ENCODE measurements around the gene TTC33. TPM values are rescaled to one million over a fixed set of nuclear protein-coding genes. Genes with fewer than 3 reads are reported as not detected.

The TTC33 gene
- total RNA-seq, 4 donors from 2014 or later = 11.7 to 22.0 (median 17.7) TPM

GRCh38 chr5:40691894-40692293, 63.9 kb downstream of the TTC33 start:
- no peak for TF ChIP-seq CTCF (IDR thresholded peaks at IDR 0.05; ENCODE audit: low read depth)

GRCh38 chr5:40690267-40690666, 65.5 kb downstream of the TTC33 start:
- TF ChIP-seq CTCF (IDR thresholded peaks at IDR 0.05; ENCODE audit: low read depth) = no peak

GRCh38 chr5:40689438-40689837, 66.3 kb downstream of the TTC33 start:
- no peak for TF ChIP-seq CTCF (IDR thresholded peaks at IDR 0.05; ENCODE audit: low read depth)

GRCh38 chr5:40688996-40689395, 66.8 kb downstream of the TTC33 start:
- TF ChIP-seq CTCF (IDR thresholded peaks at IDR 0.05; ENCODE audit: low read depth) = no peak

- no peak for TF ChIP-seq CTCF (IDR thresholded peaks at IDR 0.05; ENCODE audit: low read depth)
Observed at GRCh38 chr5:40688127-40688761, 67.5 kb downstream of the TTC33 start.

- TF ChIP-seq CTCF (IDR thresholded peaks at IDR 0.05; ENCODE audit: low read depth) = no peak
Observed at GRCh38 chr5:40687321-40687720, 68.4 kb downstream of the TTC33 start.

- TF ChIP-seq CTCF (IDR thresholded peaks at IDR 0.05; ENCODE audit: low read depth) = no peak
Observed at GRCh38 chr5:40685976-40686486, 69.7 kb downstream of the TTC33 start.

Data from subcutaneous adipose tissue (tissue), 4 donors.